Stimulated activated CD4-positive, alpha-beta T cell treated with anti-CD3 and anti-CD28 coated beads, TNF-alpha, amount 100 ng/mL, for 24 hours (primary cell): ENCODE data around the gene ZFAND2B.
"Not testable (repeated sequence)": the region's sequence is repeated elsewhere in the genome, so short reads cannot be mapped to it uniquely, and the experiment has no call there.

Experiments
- DNase-seq, 3 experiments: peaks; one replicate each; pipeline ENCODE4 v3.0.0-alpha.2; 2020; ENCODE audit warnings: low read depth in 3 of 3

Gene ZFAND2B

DNA sequence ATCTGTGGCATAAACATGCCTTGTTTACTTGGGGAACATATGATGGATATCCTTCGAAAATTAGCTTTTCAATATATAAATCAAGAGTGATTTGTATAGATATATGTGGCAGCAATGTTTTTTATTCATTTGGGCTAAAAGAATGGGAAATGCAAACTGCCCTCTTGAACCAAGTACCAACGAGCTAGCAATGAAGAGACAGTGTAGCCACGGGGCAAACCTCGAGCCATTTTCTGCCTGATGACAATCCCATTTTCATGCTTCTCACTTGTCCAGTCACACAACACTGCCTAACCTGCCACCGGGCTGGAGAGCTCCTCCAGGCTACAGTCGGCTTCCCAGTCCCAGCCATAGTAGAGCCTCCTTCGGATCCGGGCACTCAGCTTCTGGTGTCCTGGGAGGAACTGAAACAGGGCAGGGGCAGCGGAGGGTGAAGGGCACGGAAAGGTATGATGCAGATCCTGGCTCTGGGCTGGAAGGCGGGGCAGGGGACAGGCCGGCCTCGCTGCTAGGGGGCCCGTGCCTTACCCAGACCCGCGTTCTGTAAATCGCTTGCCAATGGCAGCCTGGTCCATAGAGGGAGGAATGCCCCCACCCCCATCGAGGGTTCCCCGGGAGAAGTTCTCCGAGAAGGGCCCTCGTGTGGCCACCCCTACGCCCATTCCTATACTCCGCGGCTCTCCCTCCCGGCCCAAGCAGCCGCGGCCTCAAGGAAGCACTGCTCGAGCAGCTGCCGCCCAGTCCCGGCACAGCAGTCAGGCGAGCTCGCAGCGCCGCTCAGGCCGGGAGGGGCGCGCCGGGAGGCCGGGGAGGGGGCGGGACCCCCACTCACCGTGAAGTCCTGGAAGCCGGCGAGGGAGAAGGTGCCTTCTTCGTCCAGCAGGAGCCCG, 30.4 kb upstream of the ZFAND2B start:
- peak in 1 of 3 experiments; percentile 37 for DNase-seq

DNA sequence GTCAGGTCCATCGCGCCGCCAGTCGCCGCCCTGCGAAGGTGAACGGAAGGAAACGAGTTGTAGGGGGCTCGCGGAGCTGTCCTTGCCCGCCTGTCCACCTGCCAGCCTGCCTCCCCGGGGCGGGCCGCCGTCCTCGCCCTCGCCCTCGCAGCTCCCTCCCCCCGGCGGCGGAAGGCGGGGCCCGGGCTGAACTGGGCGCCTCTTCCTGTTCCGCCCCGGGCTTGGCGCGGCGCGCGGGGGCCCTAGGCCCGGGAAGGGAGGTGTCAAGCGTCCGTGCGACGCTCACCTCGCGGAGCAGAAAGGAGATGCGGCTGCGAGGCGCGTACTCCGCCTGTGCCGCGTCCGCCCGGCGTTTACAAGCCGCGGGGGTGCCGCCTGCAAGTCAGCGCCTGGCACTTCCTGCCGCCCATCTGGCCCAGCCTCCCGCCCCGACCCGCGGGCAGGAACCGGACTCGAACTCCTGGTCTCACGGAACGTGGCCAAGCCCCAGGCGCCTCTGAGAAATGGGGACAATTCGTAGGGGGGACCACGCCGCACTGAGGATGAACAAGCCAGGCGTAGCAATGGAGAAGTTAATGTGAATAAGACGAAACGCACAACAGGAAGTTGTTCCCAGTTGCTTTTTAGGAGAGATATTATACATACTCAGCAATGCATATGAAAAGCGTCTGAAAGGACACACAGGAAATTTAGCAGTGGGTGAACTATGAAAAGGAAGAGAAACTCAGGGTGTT, 29.6 kb upstream of the ZFAND2B start, which contains the start of gene CNPPD1:
CNPPD1 (minus strand) TSS at position 108 of the 734 bp plus-strand sequence; CDS start at position 11, 97 bp downstream.
- peak; percentile 65 to 85 (median 69) for DNase-seq

DNA sequence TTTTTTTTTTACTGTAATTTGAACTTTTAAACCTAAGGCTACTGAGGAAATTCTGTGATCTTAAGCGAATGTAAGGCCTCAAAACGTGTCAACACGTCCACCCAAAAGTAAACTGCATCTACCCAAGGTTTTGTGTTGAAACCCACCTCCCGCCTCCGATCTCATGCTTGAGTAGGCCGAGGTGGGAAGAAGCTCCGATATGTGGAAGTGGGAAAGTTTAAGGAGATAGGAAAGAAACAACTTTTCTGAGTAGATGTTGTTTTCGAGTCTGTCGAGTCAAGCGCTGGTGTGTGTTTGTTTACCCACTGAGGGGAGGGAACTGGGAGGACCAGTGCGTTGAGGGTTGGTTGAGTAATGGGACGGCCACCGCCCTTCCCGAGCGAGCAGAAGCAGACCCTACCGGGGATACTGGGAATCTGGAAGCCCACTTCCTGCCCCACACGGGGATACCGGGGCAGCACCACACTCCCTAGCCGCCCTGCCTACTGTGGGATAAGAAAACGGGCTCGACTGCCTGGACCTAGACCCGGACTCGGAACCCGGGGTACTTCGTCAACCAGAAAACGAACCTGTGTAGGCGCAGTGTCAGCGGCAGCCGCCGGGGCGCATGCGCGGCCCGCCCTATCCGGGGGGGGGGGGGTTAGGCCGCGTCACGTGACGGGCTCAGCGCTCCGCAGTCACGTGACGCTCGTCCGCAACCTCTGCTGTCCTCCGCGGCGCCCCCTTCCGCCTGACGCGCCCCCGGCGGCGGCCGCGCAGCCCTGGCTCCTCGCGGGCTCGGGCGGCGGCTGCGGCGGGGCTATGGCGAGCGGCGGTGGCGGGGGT, 28.8 kb upstream of the ZFAND2B start, which contains the start of gene RETREG2:
RETREG2 (plus strand) TSS at position 724 of the 825 bp plus-strand sequence; CDS start at position 802, 78 bp downstream.
- peak; percentile 47 to 72 (median 54) for DNase-seq

DNA sequence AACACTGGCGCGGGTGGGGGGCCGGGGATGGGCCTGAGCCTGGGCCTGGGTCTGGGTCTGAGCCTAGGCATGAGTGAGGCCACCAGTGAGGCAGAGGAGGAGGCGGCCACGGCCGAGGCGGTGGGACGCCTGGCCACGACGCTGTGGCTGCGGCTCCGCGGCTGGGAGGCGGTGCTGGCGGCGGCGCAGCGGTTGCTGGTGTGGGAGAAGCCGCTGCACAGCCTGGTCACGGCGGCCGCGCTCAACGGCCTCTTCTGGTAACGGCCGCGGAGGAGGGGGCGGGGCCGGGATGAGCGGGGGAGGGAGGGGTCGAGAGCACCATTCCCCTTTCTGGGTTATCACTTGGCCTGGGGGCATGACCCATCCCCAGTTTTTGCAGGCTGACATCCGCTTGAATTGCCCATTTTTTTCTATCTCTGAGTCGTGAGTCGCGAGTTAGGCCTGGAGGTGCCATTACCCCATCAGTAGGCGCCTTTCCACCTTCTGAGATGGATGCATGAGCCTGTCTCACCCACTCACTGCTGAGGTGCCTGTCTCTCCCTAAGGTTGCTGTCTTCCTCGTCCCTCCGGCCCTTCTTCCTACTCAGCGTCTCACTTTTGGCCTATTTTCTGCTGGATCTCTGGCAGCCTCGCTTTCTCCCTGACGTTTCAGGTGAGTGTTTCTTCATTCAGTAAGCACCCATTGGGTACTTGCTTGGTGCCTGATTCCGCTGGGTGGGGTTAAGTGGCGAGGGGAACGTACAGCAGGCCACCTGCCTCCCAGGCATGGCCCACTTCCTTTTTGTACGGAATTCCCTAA, 28.0 kb upstream of the ZFAND2B start:
- DNase-seq: peak in 1 of 3 experiments; percentile 41

DNA sequence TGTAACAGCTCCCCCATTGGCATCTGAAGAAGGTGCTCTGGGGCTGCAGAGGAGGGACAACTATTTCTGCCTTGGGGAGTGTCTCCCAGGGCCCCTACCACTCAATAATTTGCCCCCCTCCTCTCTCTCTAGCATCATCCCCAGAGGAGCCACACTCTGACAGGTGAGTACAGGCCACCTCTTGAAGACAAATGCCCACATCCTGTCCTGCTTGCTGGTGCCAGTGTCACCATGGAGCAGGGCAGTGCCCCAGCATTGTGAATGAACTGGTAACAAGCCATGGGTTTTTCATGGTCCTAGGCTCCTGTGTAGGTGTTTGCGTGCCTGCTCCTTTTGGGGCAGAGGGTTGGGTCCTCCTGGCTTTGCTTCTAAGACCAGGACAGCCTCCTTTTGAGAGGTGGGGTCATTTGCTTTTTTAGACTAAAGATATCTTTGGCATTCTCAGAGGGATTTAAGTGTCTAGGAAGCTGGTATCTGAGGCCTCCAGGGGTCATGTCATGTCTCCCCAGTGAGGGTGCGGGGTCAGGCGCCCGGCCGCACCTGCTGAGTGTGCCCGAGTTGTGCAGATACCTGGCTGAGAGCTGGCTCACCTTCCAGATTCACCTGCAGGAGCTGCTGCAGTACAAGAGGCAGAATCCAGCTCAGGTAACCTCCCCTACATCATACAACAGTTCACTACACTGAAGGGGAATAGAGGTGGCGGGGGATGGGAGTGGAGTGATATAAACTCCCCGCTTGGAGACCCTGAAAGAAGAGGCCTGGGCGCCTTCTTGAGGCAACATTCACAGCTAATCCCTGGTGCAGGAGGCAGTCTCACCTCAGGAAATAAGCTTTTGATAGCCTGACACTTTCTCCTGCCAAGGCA, 26.7 kb upstream of the ZFAND2B start:
- DNase-seq: no peak

DNA sequence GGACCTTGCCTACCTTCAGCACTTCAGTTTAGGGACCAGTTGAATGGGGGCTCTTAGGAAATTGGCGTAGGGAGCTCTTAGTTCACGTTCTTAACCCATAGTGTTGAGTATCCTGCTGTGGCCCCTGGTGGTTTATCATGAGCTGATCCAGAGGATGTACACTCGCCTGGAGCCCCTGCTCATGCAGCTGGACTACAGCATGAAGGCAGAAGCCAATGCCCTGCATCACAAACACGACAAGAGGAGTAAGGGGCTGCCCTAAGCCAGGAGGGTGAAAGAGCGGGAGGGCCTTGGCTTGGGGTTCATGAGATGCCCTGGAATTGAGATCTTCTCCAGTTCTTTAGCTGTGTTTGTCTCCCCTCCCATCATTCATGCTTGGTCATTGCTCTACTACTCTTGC, 25.6 kb upstream of the ZFAND2B start:
- DNase-seq: no peak

DNA sequence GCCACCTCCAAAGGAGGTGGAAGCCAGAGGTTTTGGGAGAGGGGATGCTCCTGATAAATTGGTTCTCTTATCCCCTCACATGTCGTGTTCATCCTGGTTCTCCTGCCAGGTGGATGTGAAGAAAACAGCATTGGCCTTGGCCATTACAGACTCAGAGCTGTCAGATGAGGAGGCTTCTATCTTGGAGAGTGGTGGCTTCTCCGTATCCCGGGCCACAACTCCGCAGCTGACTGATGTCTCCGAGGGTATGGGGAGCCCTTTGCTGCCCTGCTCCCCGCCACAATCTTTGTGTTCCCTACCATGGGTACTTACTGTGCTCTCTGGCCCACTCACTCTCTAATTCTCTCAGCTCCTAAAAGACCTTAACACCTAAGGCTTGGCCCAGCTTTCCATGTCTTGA, 25.1 kb upstream of the ZFAND2B start:
- no peak for DNase-seq

DNA sequence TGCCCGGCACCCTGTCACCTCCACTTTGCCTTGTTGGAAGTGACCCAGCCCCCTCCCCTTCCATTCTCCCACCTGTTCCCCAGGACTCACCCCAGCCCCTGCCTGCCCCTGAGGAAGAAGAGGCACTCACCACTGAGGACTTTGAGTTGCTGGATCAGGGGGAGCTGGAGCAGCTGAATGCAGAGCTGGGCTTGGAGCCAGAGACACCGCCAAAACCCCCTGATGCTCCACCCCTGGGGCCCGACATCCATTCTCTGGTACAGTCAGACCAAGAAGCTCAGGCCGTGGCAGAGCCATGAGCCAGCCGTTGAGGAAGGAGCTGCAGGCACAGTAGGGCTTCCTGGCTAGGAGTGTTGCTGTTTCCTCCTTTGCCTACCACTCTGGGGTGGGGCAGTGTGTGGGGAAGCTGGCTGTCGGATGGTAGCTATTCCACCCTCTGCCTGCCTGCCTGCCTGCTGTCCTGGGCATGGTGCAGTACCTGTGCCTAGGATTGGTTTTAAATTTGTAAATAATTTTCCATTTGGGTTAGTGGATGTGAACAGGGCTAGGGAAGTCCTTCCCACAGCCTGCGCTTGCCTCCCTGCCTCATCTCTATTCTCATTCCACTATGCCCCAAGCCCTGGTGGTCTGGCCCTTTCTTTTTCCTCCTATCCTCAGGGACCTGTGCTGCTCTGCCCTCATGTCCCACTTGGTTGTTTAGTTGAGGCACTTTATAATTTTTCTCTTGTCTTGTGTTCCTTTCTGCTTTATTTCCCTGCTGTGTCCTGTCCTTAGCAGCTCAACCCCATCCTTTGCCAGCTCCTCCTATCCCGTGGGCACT, 24.0 kb upstream of the ZFAND2B start:
- no peak for DNase-seq

DNA sequence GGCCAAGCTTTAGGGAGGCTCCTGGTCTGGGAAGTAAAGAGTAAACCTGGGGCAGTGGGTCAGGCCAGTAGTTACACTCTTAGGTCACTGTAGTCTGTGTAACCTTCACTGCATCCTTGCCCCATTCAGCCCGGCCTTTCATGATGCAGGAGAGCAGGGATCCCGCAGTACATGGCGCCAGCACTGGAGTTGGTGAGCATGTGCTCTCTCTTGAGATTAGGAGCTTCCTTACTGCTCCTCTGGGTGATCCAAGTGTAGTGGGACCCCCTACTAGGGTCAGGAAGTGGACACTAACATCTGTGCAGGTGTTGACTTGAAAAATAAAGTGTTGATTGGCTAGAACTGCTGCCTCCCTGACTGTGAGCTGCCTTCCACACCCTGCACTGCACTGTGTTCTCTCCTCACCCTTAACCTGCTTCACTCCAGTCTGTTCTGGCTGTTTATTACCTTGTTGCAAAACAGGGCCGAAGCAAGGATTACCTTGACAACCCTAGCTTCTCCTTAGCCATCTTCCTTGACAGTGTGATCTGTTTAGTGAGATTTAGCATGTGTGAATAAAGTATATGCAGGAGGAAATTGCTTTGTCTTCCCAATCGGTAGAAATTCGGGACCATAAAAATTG, 23.3 kb upstream of the ZFAND2B start:
- no peak for DNase-seq

DNA sequence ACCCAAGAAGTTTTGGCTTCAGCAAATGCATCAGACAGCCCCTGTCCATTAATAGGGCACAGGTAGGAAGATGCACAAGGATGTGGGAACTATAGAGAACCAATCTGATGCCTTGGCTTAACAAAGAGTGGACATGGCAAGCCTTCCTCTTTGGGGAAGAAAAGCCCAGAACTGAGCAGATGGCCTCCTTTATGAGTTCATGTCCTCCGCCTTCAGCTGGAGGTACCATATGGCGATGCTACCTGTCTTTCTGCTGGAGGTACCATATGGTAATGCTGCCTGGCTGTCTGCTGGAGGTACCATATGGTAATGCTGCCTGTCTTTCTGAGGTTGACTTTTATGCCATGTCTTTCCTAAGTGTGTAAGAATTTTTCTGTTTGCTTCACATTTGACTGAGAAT, 22.5 kb upstream of the ZFAND2B start:
- DNase-seq: no peak

DNA sequence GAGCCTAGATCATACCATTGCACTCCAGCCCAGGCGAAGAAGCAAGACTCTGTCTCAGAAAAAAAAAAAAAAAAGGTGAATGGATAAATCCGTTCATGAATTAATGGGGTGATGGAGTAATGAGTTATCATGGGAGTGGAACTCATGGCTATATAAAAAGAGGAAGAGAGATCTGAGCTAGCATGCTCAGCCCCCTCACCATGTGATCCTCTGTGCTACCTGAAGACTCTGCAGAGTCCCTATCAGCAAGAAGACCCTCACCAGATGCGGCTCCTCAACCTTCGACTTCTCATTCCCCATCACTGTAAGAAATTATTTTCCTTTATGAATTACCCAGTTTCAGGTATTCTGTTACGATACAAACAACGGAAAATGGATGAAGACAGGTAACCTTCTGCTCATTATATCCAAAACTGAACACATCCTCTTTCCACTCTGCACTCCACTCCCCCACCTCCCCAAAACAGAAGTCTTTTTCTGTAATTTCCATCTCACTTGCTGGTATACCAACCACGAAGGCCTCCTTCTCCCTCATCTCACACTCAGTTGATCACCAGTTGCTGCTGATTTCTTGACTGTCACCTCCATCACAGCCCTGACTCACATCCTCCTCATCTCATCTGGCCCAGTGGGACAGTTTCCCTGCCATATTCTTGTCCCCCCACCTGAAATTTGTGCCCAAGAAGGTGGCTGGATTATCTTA, 19.7 kb upstream of the ZFAND2B start:
- DNase-seq: no peak

DNA sequence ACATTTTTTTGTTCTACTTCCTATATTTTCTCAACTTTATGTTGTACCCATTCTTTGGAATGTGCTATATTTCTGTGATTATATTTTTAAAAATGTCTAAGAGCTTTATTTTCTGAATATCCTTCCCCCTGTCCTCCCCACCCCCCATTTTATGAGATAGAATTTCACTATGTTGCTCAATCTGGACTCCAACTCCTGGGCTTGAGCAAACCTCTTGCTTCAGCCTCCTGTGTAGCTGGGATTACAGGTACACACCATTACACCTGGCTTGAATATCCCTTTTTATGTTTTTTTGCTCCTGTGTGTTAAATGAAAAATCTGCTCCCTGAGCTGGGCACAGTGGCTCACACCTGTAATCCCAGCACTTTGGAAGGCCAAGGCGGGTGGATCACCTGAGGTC, 9.2 kb upstream of the ZFAND2B start:
- DNase-seq: no peak

DNA sequence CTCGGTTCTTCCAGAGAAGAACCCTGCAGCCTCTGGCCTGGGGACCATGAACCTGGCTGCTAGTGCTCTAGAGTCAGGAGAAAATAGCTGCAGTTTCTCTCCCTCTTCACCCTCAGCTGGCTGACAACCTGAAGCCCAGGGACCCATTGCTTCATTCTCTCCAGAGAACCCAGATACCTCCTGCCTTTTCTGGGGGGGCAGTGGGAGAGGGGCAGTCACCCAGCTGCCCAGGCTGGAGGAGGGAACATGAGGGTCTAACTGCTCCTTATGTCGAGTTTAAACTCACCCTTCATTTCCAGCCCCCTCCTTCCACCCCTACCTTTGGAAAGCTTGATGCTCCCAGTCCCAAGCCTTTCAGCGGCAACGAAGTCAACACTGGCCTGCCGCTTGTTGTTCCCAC, 7.6 kb upstream of the ZFAND2B start:
- DNase-seq: no peak

DNA sequence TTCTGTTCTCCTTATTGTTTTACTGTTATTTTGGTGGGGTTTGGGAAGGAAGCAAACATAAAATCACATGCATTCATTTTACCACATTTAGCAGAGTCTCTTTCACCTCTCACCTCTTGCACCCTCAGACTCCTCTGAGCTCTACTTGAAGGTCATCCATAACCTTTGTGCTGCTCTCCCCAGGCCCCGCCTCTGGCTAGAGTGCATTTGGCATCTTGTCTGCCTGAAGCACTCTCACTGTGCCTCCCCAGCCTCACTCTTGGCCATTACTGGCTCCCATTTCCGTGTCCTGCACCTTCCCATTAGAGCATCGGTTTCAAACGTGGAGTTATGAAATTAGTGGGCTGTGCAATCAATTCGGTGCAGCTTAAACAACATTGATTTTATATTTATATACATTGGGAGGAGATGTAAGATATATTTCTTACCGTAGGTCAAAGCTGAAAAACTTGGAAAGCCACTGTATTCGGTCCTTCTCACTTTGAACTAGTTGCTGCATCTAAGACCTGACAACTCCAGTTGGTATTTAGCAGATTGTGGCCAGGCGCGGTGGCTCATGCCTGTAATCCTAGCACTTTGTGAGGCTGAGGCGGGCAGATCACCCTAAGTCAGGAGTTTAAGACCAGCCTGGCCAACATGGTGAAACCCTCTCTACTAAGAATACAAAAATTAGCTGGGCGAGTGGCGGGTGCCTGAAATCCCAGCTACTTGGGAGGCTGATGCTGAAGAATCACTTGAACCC, 6.9 kb upstream of the ZFAND2B start:
- DNase-seq: no peak

DNA sequence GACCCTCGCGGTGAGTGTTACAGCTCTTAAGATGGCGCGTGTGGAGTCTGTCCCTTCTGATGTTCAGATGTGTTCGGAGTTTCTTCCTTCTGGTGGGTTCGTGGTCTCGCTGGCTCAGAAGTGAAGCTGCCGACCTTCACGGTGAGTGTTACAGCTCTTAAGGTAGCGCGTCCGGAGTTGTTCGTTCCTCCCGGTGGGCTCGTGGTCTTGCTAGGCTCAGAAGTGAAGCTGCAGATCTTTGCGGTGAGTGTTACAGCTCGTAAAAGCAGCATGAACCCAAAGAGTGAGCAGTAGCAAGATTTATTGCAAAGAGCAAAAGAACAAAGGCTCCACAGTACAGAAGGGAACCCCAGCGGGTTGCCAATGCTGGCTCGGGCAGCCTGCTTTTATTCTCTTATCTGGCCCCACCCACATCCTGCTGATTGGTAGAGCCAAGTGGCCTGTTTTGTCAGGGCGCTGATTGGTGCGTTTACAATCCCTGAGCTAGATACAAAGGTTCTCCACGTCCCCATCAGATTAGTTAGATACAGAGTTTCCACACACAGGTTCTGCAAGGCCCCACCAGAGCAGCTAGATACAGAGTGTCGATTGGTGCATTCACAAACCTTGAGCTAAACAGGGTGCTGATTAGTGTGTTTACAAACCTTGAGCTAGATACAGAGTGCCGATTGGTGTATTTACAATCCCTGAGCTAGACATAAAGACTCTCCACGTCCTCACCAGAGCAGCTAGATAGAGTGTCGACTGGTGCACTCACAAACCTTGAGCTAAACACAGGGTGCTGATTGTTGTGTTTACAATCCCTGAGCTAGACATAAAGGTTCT, 5.9 kb upstream of the ZFAND2B start:
- not testable (repeated sequence) for DNase-seq

DNA sequence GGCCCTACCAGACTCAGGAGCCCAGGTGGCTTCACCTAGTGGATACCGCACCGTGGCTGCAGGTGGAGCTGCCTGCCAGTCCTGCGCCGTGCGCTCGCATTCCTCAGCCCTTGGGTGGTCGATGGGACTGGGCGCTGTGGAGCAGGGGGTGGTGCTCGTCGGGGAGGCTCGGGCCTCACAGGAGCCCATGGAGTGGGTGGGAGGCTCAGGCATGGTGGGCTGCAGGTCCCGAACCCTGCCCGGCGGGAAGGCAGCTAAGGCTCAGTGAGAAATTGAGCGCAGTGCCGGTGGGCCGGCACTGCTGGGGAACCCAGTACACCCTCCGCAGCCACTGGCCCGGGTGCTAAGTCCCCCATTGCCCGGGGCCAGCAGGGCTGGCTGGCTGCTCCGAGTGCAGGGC, 5.3 kb upstream of the ZFAND2B start:
- DNase-seq: not testable (repeated sequence)
